Measurements from ENCODE around the gene OMA1. TPM values are rescaled to one million over a fixed set of nuclear protein-coding genes. Genes with fewer than 3 reads are reported as not detected.

The OMA1 gene
- total RNA-seq, 1 experiment from 2014 or later: 21.9 TPM

DNA sequence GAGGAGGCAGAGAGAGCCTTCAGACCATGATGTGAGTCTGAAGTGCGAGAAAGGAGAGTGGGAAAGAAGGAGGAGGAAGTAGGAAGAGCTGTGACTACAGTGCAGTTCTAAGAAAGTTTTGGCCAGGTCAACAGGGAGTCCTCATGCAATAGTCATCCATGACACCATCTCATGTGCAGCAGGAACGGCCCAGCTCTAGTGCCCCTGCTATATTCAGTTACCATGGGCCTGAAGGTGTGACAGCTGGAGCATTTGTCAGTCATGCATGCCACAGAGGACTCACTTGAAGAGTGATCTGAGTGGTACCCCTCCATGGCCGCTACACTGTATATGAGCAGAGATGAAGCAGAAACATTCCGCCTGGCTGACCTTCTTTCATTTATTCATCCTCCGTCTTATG is 77.9 kb downstream of the OMA1 start:
- intact Hi-C loops (cut with micrococcal nuclease): no loop called here

More for the DNA sequence above, 77.9 kb downstream of the OMA1 start:
- Histone ChIP-seq H3K4me2 (ENCODE audit: low read length) (no peak overlapping the region), H3K27me3 (ENCODE audit: insufficient read depth, low read length) (peaks cover 21% of the 10 kb centered on the region), H4K20me1 (ENCODE audit: insufficient read depth) (no peaks in the 10 kb centered on the region), H3K27ac (ENCODE audit: low read depth, low read length) (no peak overlapping the region), H3K36me3 (ENCODE audit: control insufficient read depth in 1 of 2, insufficient read depth in 2 of 2, low read length in 2 of 2) (no peaks in the 10 kb centered on the region), H3K9me2 (ENCODE audit: insufficient read depth) (no peaks in the 10 kb centered on the region), H3K79me2 (ENCODE audit: insufficient read depth, low read length) (no peaks in the 10 kb centered on the region), H2AFZ (ENCODE audit: low read depth, low read length, poor library complexity, severe bottlenecking) (no peak overlapping the region), H3K9me3 (ENCODE audit: control insufficient read depth in 1 of 2, insufficient read depth in 1 of 2, low read depth in 1 of 2, low read length in 2 of 2) (no peaks in the 10 kb centered on the region), H3K9ac (ENCODE audit: low read length) (no peak overlapping the region), H3K4me1 (ENCODE audit: control insufficient read depth in 1 of 2, insufficient read depth in 2 of 2, low read length in 2 of 2) (no peaks in the 10 kb centered on the region), H3K4me3 (replicated peaks in 1 of 2; ENCODE audit: low read depth in 1 of 2, low read length in 2 of 2) (no peak overlapping the region)
- DNase-seq (ENCODE audit: low read depth, low spot score) (no peak), ATAC-seq (no peak)
- ChIA-PET RAD21 (ENCODE audit: low non-redundant PET in 1 of 2, low total read pairs in 2 of 2, uncharacterized antibody in 2 of 2, unreplicated experiment in 2 of 2) (no interaction called here), CTCF (no interaction called here), POLR2A (no interaction called here)
- no peak for TF ChIP-seq TCF7L2 (IDR thresholded peaks at IDR 0.05; ENCODE audit: borderline replicate concordance, extremely low read depth, insufficient read depth, insufficient read length)
- no peak for TF ChIP-seq EZH2 (IDR thresholded peaks at IDR 0.05)
- no peak for TF ChIP-seq CBX3 (IDR thresholded peaks at IDR 0.05; ENCODE audit: low read depth)
- TF ChIP-seq POLR2A (IDR thresholded peaks at IDR 0.05; ENCODE audit: borderline replicate concordance, extremely low read depth, insufficient read depth, insufficient read length): no peak
- TF ChIP-seq JUND (IDR thresholded peaks at IDR 0.05): no peak
- no peak for TF ChIP-seq EZH2phosphoT487 (IDR thresholded peaks at IDR 0.05; ENCODE audit: borderline replicate concordance)
- no peak for TF ChIP-seq EGR1 (IDR thresholded peaks at IDR 0.05; ENCODE audit: low read depth)
- no peak for TF ChIP-seq FOSL1 (IDR thresholded peaks at IDR 0.05; ENCODE audit: low read depth)
- TF ChIP-seq POLR2AphosphoS5 (IDR thresholded peaks at IDR 0.05; ENCODE audit: low read depth, low read length): no peak
- no peak for TF ChIP-seq ZNF274 (IDR thresholded peaks at IDR 0.05; ENCODE audit: low read depth, low read length)
- no peak for TF ChIP-seq RAD21 (IDR thresholded peaks at IDR 0.05; ENCODE audit: low read depth)
- no peak for TF ChIP-seq SP1 (IDR thresholded peaks at IDR 0.05; ENCODE audit: low read depth)
- no peak for TF ChIP-seq YY1 (IDR thresholded peaks at IDR 0.05; ENCODE audit: extremely low read depth, insufficient replicate concordance, low read depth, low read length)
- TF ChIP-seq, protein P1, sequence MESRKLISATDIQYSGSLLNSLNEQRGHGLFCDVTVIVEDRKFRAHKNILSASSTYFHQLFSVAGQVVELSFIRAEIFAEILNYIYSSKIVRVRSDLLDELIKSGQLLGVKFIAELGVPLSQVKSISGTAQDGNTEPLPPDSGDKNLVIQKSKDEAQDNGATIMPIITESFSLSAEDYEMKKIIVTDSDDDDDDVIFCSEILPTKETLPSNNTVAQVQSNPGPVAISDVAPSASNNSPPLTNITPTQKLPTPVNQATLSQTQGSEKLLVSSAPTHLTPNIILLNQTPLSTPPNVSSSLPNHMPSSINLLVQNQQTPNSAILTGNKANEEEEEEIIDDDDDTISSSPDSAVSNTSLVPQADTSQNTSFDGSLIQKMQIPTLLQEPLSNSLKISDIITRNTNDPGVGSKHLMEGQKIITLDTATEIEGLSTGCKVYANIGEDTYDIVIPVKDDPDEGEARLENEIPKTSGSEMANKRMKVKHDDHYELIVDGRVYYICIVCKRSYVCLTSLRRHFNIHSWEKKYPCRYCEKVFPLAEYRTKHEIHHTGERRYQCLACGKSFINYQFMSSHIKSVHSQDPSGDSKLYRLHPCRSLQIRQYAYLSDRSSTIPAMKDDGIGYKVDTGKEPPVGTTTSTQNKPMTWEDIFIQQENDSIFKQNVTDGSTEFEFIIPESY (IDR thresholded peaks at IDR 0.05; ENCODE audit: extremely low read depth, insufficient replicate concordance, low read length): no peak
- TF ChIP-seq, protein P2, sequence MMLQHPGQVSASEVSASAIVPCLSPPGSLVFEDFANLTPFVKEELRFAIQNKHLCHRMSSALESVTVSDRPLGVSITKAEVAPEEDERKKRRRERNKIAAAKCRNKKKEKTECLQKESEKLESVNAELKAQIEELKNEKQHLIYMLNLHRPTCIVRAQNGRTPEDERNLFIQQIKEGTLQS (IDR thresholded peaks at IDR 0.05): no peak
- TF ChIP-seq ZFX (IDR thresholded peaks at IDR 0.05): no peak
- TF ChIP-seq, protein P3, sequence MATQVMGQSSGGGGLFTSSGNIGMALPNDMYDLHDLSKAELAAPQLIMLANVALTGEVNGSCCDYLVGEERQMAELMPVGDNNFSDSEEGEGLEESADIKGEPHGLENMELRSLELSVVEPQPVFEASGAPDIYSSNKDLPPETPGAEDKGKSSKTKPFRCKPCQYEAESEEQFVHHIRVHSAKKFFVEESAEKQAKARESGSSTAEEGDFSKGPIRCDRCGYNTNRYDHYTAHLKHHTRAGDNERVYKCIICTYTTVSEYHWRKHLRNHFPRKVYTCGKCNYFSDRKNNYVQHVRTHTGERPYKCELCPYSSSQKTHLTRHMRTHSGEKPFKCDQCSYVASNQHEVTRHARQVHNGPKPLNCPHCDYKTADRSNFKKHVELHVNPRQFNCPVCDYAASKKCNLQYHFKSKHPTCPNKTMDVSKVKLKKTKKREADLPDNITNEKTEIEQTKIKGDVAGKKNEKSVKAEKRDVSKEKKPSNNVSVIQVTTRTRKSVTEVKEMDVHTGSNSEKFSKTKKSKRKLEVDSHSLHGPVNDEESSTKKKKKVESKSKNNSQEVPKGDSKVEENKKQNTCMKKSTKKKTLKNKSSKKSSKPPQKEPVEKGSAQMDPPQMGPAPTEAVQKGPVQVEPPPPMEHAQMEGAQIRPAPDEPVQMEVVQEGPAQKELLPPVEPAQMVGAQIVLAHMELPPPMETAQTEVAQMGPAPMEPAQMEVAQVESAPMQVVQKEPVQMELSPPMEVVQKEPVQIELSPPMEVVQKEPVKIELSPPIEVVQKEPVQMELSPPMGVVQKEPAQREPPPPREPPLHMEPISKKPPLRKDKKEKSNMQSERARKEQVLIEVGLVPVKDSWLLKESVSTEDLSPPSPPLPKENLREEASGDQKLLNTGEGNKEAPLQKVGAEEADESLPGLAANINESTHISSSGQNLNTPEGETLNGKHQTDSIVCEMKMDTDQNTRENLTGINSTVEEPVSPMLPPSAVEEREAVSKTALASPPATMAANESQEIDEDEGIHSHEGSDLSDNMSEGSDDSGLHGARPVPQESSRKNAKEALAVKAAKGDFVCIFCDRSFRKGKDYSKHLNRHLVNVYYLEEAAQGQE (IDR thresholded peaks at IDR 0.05; ENCODE audit: low read depth): no peak
- no peak for TF ChIP-seq ELF1 (IDR thresholded peaks at IDR 0.05; ENCODE audit: borderline replicate concordance, low read depth)
- no peak for TF ChIP-seq SIN3A (IDR thresholded peaks at IDR 0.05; ENCODE audit: low read depth)
- no TSS peak for BruUV-seq (replicated peaks)

Measured in HCT116 (cell line).